SW480 (cell line): ENCODE data around the gene HPS5.
A peak's percentile ranks its signal among the peaks of the same experiment; 100 is the strongest.
"Not testable (repeated sequence)": the region's sequence is repeated elsewhere in the genome, so short reads cannot be mapped to it uniquely, and the experiment has no call there.

Experiments
- DNase-seq: peaks from one replicate; pipeline ENCODE4 v3.0.0-alpha.2; 2016; ENCODE audit warnings: low spot score

Gene HPS5

GRCh38 chr11:18321969-18322711 is at the start of gene HPS5, which contains the start of gene GTF2H1:
TSS of gene HPS5 (minus strand) at chr11:18322140. CDS start at chr11:18317858, 4,282 bp downstream.
TSS of gene GTF2H1 (plus strand) at chr11:18322567. CDS start at chr11:18333075, 10,508 bp downstream.
- peak; percentile 99 for DNase-seq

- no peak for DNase-seq
Measured at GRCh38 chr11:18371279-18371678, 49.3 kb upstream of the HPS5 start.

- no peak for DNase-seq
Measured at GRCh38 chr11:18369398-18369797, 47.5 kb upstream of the HPS5 start.

- DNase-seq = no peak
Measured at GRCh38 chr11:18368221-18368620, 46.3 kb upstream of the HPS5 start.

- no peak for DNase-seq
Measured at GRCh38 chr11:18367431-18367830, 45.5 kb upstream of the HPS5 start.

- DNase-seq = no peak
Measured at GRCh38 chr11:18366286-18366685, 44.3 kb upstream of the HPS5 start.

- no peak for DNase-seq
Measured at GRCh38 chr11:18365741-18366140, 43.8 kb upstream of the HPS5 start.

GRCh38 chr11:18364495-18365073 is 42.6 kb upstream of the HPS5 start:
- DNase-seq = no peak

GRCh38 chr11:18361154-18361553 is 39.2 kb upstream of the HPS5 start:
- DNase-seq = no peak

GRCh38 chr11:18358646-18359045 is 36.7 kb upstream of the HPS5 start:
- no peak for DNase-seq

GRCh38 chr11:18352581-18352980 is 30.6 kb upstream of the HPS5 start:
- DNase-seq = peak; percentile 15

- DNase-seq = no peak
Measured at GRCh38 chr11:18347471-18348125, 25.7 kb upstream of the HPS5 start.

- DNase-seq = no peak
Measured at GRCh38 chr11:18332891-18333290, 11.0 kb upstream of the HPS5 start.

- no peak for DNase-seq
Measured at GRCh38 chr11:18332302-18332701, 10.4 kb upstream of the HPS5 start.

- DNase-seq = no peak
Measured at GRCh38 chr11:18330921-18331320, 9.0 kb upstream of the HPS5 start.

GRCh38 chr11:18329196-18329870 is 7.4 kb upstream of the HPS5 start:
- DNase-seq = peak; percentile 30

GRCh38 chr11:18324381-18324780 is 2.4 kb upstream of the HPS5 start:
- DNase-seq = no peak

- DNase-seq = not testable (repeated sequence)
Measured at GRCh38 chr11:18323881-18324280, 1.9 kb upstream of the HPS5 start.

- DNase-seq = peak; percentile 21
Measured at GRCh38 chr11:18322818-18323570, 1.1 kb upstream of the HPS5 start.

GRCh38 chr11:18321578-18321968 is 367 bp downstream of the HPS5 start:
- no peak for DNase-seq

GRCh38 chr11:18320617-18321016 is 1.3 kb downstream of the HPS5 start:
- no peak for DNase-seq

- no peak for DNase-seq
Measured at GRCh38 chr11:18319914-18320313, 2.0 kb downstream of the HPS5 start.
